NCI-H128 (cell line): ENCODE measurements around the gene SORD.
A peak's percentile ranks its signal among the peaks of the same experiment; 100 is the strongest.
"Not testable (repeated sequence)": the region's sequence is repeated elsewhere in the genome, so short reads cannot be mapped to it uniquely, and the experiment has no call there.

Experiments
- DNase-seq: peaks from one replicate; lab custom pipeline; 2025; ENCODE audit not compliant: unreplicated experiment; lab: John Stamatoyannopoulos, UW

SORD gene

DNA sequence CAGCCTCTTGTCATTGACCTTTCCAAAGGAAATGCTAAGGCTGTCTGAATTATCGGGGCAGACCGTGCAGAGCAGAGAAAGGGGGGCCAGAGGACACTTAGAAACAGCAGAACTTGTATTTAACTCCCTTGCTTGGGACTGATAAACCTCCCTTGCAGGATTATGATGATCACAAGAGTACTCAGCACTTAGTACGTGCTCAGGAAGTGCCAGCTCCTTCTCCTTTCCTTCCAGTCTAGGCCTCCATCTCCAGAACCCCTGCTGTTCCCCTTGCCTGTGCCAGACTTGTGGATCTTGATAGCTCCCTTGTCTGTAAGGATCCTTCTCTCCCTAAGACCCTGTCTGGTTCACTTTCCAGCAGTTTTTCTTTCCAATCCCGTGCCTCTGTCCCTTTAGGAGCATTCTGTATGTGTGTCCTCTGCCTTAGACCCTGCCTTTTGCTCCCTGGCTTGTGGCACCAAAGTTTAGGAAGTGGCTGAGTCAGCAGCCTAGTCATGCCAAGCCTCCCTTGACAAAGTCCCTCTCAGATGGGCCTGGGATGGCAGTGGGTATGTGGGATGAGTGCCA, 747 bp downstream of the SORD start:
- no peak for DNase-seq

DNA sequence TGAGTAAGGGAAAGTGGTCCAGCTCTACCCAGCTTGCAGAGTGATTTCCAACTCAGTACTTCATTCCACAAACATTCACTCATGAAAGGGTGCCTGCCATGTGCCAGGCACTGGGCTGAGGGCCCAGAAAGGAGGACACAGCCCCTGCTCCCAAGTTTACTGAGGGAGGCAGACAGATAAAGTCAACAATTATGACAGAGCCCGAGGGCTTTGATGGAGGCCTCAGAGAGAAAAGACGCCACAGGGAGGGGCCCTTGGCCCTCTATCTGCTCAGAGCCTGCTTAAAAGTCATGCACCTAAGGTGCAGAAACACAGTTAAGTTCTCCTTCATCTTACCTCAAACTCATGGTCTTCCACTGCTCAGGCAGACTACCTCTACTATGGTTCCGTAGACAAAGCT, 1.7 kb downstream of the SORD start:
- DNase-seq, result not testable (repeated sequence)

DNA sequence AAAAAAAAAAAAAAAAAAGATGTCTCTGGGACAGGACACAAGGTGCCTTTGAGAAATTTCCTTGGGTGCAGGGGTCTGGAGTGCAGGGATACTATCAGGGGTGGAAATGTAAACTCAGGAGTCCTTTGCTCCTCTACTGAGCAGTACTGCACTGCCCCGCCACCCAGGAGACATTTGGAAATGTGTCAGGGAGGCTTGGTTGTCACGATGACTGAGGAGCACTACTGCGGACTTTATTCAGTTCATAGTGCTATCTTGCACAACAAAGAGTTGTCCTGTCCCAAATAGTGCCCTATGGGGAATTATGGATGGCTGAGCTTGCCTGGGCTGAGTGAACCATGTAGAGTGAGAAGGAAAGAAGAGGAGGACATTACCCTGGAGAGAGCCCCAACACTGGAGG, 2.6 kb downstream of the SORD start:
- DNase-seq, result not testable (repeated sequence)

DNA sequence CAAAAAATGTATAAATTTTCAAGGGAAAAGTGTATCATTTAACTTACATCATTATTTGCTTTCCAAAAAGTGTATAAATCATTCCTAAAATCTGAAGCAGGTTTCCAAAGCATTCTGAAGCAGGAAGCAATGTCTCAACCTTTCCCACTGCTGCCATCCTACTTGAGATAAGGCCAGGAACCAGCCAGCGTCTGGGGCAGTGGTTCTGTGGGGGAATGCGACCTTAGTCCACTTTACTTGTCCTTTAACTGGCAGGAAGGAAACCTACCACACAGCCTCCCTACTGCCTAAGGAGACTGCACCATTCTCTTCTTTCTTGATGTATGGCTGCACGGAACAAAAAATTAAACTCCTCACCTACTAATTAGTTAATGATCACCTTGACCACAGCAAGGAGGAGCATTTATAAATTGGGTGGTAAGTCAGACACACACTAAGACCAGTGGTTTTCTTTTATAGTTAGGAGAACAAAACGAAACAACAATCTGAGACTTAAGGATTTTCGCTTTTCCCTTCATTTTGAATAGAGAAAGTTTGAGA, 3.7 kb downstream of the SORD start:
- no peak for DNase-seq

DNA sequence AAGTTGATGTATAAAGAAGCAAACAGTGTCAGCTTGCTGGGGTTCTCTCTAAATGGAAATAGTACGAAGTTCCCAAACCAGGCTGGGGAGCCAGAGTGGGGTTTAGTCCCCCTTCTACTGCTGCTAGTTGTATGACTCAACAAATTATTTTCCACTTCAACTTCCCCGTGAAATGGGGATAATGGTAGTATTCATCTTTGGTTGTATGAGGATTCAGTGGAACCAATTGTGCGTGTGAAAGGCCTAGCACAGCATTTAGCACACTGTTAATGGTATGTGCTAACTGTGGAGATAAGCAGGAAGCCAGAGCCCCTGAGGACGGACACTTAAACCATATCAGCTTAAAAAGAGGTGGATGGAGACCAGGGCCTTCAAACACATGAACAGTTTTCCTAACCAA, 4.2 kb downstream of the SORD start:
- no peak for DNase-seq

DNA sequence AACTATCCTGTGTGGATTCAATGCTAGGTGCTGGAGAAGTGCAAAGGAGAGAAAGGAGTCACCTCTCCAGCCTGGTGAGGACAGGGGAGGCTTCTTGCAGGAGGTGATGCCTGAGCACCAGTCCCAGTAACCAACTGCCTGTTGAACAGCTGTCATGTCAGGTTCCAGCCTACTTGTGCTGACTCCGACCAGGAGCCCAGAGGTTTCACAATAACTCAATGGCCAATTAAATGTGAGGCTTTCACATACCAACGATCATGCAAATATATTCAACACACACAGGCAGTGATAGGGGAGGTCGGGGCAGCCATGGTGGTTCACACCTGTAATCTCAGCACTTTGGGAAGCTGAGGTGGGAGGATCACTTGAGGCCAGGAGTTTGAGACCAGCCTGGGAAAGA, 7.7 kb downstream of the SORD start:
- DNase-seq, result no peak

DNA sequence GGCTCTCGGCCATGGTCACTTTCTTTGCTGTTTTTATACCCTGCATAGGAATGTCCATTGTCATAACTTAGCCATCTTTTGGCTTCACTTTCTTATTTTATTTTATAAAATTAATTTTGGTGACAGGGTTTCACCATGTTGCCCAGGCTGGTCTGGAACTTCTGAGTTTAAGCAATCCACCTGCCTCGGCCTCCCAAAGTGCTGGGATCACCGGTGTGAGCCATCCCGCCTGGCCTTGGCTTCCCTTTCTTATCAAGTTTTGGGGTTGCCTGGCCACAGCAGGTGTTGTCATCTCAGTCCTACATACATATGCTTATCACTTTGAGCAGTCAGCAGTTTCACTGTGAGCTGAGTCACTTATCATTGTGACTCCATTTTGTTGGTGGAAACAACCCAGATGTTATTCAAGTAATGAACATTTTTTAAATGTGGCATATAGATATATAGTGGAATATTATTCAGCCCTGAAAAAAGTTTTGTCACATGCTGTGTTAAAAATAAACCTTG, 8.6 kb downstream of the SORD start:
- DNase-seq, result not testable (repeated sequence)

DNA sequence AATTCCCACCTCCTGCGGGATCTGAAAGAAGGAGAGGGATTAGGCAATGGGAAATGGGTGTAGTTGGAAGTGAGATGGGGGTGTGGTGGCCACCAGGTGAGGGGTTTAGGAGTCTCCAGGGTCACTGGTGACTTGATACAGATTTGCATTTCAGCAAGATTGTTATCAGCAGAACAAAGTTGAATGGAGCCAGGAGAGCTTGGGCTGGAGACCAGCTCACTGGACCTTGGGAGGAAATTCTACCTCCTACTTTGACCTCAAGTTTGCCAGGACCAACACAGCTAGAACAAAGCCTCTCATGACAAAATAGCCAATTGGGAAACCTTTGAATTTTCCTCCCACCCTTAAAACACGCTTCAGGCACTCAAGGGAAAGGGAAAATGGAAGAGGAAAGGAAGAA, 9.5 kb downstream of the SORD start:
- not testable (repeated sequence) for DNase-seq

DNA sequence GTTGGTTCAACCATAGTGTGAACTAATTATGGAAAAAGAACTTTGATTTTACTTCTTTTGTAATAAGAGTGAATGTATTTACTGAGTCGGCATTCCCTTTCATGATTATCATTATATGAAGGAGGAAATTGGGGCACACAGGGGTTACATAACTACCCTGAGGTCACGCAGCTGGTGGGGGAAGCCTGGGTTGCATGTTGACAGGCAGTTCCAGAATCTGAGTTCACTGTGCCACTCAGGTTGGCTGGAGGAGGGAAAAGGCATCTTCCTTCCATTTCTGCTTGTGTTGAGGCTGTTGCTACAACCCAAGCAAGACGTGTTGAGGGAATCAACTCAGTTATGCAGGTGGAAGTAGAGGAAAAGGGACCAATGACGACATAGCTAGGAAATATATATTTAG, 11.1 kb downstream of the SORD start:
- not testable (repeated sequence) for DNase-seq

DNA sequence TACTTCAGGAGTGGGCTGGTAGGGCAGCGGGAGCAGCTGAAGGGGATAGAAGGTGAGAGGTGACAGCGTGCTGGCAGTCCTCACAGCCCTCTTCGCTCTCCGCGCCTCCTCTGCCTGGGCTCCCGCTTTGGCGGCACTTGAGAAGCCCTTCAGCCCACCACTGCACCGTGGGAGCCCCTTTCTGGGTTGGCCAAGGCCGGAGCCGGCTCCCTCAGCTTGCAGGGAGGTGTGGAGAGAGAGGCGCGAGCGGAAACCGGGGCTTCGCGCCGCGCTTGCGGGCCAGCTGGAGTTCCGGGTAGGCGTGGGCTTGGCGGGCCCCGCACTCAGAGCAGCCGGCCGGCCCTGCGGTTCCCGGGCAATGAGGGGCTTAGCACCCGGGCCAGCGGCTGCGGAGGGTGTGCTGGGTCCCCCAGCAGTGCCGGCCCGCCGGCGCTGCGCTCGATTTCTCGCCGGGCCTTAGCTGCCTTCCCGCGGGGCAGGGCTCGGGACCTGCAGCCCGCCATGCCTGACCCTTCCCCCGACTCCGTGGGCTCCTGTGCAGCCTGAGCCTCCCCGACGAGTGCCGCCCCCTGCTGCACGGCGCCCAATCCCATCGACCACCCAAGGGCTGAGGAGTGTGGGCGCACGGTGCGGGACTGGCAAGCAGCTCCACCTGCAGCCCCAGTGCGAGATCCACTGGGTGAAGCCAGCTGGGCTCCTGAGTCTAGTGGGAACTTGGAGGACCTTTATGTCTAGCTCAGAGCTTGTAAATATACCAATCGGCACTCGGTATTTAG, 11.8 kb downstream of the SORD start:
- DNase-seq, result not testable (repeated sequence)

DNA sequence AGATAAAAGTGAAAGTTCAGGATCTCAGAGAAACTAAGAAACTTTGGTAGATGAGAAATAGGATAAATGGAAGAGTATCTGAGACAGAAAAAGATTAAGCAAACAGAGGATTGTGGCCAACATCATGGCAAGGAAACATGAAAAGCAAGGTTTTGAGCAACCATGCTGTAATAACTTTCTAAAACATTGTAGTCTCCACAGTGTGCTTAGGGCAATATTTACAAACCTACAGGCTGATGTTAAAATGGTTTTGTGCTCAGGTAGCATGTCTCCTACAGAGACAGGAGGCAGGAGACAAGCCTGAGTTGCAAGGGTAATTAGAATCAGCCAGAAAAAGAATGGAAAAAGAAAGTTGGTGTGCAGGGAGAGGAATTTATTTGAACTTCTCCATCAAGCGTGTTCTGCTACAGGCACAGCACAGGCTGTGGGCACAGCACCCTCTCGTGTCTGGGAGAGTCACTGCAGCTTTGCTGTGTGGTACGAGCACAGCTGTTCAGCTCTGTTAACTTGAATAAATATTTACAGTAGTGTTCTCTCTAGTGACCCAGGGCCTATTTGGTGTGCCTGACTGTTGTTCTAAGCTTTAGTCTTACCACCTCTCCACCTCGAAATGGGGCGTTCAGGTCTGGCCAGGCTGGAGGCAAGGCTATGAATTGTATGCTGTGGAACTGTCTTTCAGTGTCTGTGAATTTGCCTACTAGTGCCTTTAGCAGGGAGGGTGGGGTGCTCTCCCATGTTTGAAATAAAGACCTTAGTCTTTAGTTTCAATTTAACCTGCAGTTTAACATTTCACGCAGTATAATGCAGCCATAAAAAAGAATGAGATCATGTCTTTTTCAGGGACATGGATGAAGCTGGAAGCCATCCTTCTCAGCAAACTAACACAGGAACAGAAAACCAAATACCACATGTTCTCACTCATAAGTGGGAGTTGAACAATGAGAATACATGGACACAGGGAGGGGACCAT, 14.1 kb downstream of the SORD start:
- DNase-seq, result peak; percentile 26

DNA sequence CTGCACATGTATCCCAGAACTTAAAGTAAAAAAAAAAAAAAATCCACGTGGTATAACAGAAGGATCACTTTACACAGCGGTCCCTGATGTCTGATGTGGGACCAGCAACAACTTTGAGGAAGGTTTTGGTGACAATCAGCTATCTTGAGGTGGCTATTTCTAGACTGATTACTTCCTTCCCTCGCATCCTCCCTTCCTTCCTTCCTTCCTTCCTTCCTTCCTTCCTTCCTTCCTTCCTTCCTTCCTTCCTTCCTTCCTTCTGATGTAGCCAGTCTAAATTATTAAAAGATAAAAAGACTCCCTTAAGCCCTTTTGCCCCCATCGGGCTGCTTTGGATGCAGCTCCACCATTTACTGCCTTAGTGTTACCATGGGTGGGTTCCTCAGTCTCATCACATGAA, 14.9 kb downstream of the SORD start:
- DNase-seq, result no peak

DNA sequence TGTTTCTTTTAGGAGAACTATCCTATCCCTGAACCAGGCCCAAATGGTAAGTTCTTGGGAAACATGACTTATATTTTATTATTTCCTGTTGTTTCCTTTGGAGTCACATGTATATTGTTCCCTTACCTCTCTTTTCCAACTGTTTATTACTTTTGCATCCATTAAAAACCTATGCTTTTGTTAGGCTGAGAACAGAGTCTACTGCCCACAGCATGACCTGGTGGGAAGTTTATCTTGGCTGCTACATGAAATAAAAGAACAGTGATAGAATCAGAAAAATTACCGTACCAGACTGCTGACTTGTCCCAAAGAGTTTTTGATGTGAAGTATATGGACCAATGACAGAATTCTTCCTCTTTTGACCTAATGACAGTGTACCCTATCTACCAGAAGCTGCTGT, 17.4 kb downstream of the SORD start:
- DNase-seq, result not testable (repeated sequence)

DNA sequence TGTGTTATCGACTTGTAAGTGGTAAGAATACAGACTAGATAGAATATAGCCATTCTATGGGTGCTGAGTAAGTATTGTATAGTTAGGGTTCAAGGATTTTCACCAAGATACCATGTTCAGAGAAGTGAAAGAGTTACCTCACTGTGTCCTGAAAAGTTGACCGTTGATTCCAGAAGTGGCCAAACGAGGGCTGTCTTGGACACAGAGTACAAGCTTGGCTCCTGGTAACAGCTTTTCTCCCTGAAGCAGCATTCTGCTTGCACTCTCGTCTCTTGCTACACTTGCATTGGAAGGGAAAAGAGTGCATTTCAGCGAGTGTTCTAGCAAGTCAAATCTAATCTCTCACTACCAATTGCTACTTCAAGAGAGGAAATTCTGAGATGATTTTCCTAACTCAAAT, 18.5 kb downstream of the SORD start:
- not testable (repeated sequence) for DNase-seq

DNA sequence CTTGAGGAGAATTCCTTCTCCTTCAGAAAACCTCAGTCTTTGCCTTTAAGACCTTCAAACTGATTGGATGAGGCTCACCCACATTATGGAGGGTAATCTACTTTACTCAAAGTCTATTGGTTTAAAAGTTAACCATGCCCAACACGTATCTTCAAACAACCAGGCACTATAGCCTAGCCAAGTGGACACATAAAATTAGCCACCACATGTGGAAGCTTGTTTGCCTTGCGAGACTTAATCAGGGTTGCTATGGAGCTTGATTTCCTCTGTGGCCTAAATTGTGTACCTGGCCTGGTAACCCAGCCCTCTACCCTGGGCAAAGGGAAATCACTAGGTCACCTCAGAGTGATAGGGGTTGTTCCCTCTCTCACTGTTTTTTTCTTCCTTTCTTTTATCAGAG, 19.9 kb downstream of the SORD start:
- DNase-seq, result not testable (repeated sequence)

DNA sequence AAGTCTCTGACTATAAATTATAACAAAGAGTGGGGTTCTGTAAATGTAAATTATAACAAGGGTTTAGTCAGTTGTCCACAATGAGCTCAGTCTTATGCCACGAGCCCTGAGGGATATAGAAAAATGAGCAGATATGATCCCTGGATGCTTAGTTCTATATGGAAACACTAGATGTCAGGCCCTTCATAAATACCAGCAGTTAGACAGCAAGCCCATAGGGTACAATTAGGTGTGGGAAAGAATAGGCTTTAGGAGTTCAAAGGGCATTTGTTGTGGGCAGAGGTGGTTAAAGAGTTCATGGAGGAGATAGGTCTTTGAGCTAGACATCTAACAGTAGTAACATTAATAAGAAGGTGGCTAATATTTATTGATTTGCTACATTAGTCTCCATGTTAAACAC, 21.3 kb downstream of the SORD start:
- DNase-seq, result not testable (repeated sequence)

DNA sequence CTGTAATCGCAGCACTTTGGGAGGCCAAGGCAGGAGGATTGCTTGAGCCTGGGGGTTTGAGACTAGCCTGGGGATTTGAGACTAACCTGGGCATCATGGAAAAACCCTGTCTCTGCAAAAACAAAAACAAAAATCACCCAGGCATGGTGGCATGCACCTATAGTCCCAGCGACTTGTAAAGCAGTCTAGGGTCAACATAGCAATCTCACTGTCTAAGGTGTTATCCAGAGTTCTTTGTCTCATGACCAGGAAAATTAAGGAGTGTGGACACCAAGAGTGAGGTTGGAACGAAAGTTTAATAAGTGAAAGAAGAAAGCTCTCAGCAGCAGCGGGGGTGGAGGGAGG, 25.4 kb downstream of the SORD start:
- not testable (repeated sequence) for DNase-seq

DNA sequence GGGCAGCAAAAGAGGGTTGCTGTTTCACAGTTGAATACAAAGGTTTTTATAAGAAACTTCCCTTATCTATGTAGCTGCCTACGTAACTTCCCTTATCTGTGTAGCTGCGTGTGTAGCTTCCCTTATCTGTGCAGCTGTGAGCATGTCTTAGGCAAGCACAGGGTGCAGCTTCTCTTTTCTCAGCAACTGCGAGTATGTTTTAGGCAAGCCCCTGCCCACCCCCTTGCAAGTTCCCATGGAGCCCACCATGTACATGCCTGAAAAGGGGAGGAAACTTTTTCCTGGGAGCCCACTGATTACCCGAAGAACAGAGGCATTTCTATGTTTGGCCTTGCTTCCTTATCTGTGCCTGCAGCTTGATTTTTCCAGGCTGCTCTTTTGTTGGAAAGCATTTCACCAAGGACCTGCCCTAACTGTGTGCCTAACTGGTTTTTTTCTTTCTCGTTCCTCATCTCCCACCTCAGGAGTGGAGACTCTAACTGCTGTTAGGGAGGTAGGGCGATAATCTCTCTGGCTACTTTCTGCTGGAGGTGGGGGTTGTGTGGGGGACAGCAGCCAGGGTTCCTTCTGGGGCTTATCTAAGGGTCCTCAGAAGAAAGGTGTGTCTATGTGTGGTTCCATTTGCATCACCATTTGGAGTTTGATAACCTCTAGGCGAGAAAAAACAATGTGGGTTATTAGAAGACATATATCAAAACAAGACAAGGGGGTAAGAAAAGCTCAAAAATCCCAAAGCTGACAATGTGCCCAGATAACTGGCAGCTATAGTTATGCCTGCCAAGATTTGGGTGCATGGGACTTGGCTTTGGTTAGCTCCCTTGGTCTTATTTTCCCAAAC, 26.0 kb downstream of the SORD start:
- no peak for DNase-seq

DNA sequence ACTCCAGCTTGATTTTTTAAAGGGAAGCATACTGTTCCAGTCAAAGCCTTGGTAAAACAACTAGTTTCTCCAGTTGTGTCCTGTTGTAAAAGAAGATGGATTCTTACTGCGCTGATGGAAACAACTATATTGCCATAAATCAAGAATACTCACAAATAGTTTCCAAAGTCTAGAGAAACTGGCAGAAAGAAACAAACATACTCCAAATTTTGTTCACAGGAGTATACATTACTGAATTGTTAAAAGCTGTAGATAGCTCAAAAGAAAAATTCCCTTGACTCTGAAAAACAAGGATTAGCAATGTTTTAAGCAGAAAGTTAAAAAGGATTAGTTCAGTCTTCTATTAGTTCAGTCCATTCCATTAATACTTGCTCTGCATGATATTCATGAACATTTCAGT, 27.6 kb downstream of the SORD start:
- DNase-seq, result no peak

DNA sequence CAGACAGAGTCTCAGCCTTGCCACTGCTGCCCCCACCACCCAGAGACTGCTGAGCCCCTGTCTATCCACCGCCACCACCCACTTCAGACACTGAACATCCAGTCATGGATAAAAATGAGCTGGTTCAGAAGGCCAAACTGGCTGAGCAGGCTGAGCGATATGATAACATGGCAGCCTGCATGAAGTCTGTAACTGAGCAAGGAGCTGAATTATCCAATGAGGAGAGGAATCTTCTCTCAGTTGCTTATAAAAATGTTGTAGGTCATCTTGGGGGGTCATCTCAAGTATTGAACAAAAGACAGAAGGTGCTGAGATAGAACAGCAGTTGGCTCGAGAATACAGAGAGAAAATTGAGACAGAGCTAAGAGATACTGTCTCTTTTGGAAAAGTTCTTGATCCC, 29.7 kb downstream of the SORD start:
- DNase-seq, result not testable (repeated sequence)
